ENCODE data around the gene NEK10. TPM values are rescaled to one million over a fixed set of nuclear protein-coding genes. Genes with fewer than 3 reads are reported as not detected.

NEK10 gene
- total and polyA plus RNA-seq, 2 of the 13 experiments (the other 11 are each of a cell fraction or from before 2014, with no cell fraction given), result 2.8 to 14.2 TPM

DNA sequence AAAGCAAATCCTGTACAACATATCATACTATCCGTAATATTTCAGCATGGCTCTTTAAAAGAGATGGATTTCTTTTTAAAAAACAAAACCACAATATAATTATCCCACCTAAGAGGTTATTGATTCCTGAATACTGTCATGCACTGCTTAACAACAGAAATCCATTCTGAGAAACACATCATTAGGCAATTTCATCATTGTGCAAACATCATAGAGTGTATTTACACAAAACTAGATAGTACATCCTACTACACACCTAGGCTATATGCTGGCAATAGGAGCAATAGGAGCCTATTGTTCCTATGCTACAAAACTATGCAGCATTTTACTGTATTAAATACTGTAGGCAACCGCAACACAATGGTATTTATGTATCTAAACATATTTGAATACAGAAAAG lies 242.0 kb downstream of the NEK10 start (continued):
- TF ChIP-seq EP300 (IDR thresholded peaks at IDR 0.05; ENCODE audit: low read depth in 2 of 2, low read length in 2 of 2), result peak in 1 of 2 experiments; percentile 83; a peak in 2 of 4 replicates
- TF ChIP-seq EP300 (CRISPR knock-in tag; IDR thresholded peaks at IDR 0.05; ENCODE audit: borderline replicate concordance), result peak; percentile 39; the same call in 1 of the 2 replicates
- no peak for TF ChIP-seq MTF1 (CRISPR knock-in tag; IDR thresholded peaks at IDR 0.05)
- TF ChIP-seq ZNF577 (CRISPR knock-in tag; IDR thresholded peaks at IDR 0.05; ENCODE audit: borderline replicate concordance, low read depth), result no peak
- no peak for TF ChIP-seq NFYB (CRISPR knock-in tag; IDR thresholded peaks at IDR 0.05)
- TF ChIP-seq ZMYM3 (CRISPR knock-in tag; IDR thresholded peaks at IDR 0.05), result no peak
- TF ChIP-seq, protein P1, sequence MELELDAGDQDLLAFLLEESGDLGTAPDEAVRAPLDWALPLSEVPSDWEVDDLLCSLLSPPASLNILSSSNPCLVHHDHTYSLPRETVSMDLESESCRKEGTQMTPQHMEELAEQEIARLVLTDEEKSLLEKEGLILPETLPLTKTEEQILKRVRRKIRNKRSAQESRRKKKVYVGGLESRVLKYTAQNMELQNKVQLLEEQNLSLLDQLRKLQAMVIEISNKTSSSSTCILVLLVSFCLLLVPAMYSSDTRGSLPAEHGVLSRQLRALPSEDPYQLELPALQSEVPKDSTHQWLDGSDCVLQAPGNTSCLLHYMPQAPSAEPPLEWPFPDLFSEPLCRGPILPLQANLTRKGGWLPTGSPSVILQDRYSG (CRISPR knock-in tag; IDR thresholded peaks at IDR 0.05), result no peak
- TF ChIP-seq BCL6 (CRISPR knock-in tag; IDR thresholded peaks at IDR 0.05), result peak; percentile 94
- TF ChIP-seq, protein P2, sequence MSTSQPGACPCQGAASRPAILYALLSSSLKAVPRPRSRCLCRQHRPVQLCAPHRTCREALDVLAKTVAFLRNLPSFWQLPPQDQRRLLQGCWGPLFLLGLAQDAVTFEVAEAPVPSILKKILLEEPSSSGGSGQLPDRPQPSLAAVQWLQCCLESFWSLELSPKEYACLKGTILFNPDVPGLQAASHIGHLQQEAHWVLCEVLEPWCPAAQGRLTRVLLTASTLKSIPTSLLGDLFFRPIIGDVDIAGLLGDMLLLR (CRISPR knock-in tag; IDR thresholded peaks at IDR 0.05), result no peak
- TF ChIP-seq, protein P3, sequence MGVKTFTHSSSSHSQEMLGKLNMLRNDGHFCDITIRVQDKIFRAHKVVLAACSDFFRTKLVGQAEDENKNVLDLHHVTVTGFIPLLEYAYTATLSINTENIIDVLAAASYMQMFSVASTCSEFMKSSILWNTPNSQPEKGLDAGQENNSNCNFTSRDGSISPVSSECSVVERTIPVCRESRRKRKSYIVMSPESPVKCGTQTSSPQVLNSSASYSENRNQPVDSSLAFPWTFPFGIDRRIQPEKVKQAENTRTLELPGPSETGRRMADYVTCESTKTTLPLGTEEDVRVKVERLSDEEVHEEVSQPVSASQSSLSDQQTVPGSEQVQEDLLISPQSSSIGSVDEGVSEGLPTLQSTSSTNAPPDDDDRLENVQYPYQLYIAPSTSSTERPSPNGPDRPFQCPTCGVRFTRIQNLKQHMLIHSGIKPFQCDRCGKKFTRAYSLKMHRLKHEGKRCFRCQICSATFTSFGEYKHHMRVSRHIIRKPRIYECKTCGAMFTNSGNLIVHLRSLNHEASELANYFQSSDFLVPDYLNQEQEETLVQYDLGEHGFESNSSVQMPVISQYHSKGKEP (CRISPR knock-in tag; IDR thresholded peaks at IDR 0.05), result no peak
- TF ChIP-seq HNRNPUL1 (IDR thresholded peaks at IDR 0.05; ENCODE audit: low read depth, low read length), result no peak
- no peak for TF ChIP-seq BRCA1 (CRISPR knock-in tag; IDR thresholded peaks at IDR 0.05)
- no peak for TF ChIP-seq ZNF138 (CRISPR knock-in tag; IDR thresholded peaks at IDR 0.05; ENCODE audit: low read depth)
- TF ChIP-seq KLF6 (CRISPR knock-in tag; IDR thresholded peaks at IDR 0.05), result peak; percentile 65; the same call in 1 of the 2 replicates
- peak; percentile 71; the same call in 1 of the 2 replicates for TF ChIP-seq IRF2 (CRISPR knock-in tag; IDR thresholded peaks at IDR 0.05)
- 0 out of 2 replicates have a peak, but pooled peaks have one; percentile 31 for TF ChIP-seq KMT2B (CRISPR knock-in tag; IDR thresholded peaks at IDR 0.05)
- no peak for TF ChIP-seq ZNF879 (CRISPR knock-in tag; IDR thresholded peaks at IDR 0.05)
- no peak for TF ChIP-seq CHD2 (IDR thresholded peaks at IDR 0.05; ENCODE audit: low read depth, low read length)
- TF ChIP-seq SP5 (CRISPR knock-in tag; IDR thresholded peaks at IDR 0.05; ENCODE audit: borderline replicate concordance, low read depth), result no peak
- TF ChIP-seq KAT2B (IDR thresholded peaks at IDR 0.05; ENCODE audit: borderline replicate concordance, low read depth, low read length), result peak; percentile 69; the same call in 1 of the 2 replicates
- peak; percentile 82; the same call in 1 of the 2 replicates for TF ChIP-seq FOXO1 (CRISPR knock-in tag; IDR thresholded peaks at IDR 0.05)
- 0 out of 2 replicates have a peak, but pooled peaks have one; percentile 44 for TF ChIP-seq KDM1A (CRISPR knock-in tag; IDR thresholded peaks at IDR 0.05)
- TF ChIP-seq, protein P4, sequence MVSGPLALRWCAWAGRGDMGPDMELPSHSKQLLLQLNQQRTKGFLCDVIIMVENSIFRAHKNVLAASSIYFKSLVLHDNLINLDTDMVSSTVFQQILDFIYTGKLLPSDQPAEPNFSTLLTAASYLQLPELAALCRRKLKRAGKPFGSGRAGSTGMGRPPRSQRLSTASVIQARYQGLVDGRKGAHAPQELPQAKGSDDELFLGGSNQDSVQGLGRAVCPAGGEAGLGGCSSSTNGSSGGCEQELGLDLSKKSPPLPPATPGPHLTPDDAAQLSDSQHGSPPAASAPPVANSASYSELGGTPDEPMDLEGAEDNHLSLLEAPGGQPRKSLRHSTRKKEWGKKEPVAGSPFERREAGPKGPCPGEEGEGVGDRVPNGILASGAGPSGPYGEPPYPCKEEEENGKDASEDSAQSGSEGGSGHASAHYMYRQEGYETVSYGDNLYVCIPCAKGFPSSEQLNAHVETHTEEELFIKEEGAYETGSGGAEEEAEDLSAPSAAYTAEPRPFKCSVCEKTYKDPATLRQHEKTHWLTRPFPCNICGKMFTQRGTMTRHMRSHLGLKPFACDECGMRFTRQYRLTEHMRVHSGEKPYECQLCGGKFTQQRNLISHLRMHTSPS (CRISPR knock-in tag; IDR thresholded peaks at IDR 0.05; ENCODE audit: low read depth), result no peak
- TF ChIP-seq PAWR (CRISPR knock-in tag; IDR thresholded peaks at IDR 0.05; ENCODE audit: borderline replicate concordance), result no peak
- no peak for TF ChIP-seq NFATC3 (CRISPR knock-in tag; IDR thresholded peaks at IDR 0.05)
- no peak for TF ChIP-seq KMT2A (CRISPR knock-in tag; IDR thresholded peaks at IDR 0.05)
- TF ChIP-seq, protein P5, sequence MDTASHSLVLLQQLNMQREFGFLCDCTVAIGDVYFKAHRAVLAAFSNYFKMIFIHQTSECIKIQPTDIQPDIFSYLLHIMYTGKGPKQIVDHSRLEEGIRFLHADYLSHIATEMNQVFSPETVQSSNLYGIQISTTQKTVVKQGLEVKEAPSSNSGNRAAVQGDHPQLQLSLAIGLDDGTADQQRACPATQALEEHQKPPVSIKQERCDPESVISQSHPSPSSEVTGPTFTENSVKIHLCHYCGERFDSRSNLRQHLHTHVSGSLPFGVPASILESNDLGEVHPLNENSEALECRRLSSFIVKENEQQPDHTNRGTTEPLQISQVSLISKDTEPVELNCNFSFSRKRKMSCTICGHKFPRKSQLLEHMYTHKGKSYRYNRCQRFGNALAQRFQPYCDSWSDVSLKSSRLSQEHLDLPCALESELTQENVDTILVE (CRISPR knock-in tag; IDR thresholded peaks at IDR 0.05), result peak; percentile 60; the same call in 1 of the 2 replicates
- TF ChIP-seq TRIM24 (CRISPR knock-in tag; IDR thresholded peaks at IDR 0.05), result 0 out of 2 replicates have a peak, but pooled peaks have one; percentile 28

Measured in HepG2 (cell line).